GM12892 (cell line): ENCODE results near the gene LMBR1.

Source experiments
- POLR2A ChIP-seq: IDR thresholded peaks from 2 replicates; pipeline ENCODE4 v1.6.1; 2011; ENCODE audit warnings: low read depth, low read length, control low read depth
- POLR2AphosphoS5 ChIP-seq: IDR thresholded peaks from 2 replicates; pipeline ENCODE4 v1.6.1; 2011; ENCODE audit warnings: low read depth, low read length, control low read depth

GRCh38 chr7:156684251-156684650 lies 208.7 kb downstream of the LMBR1 start:
- TF ChIP-seq POLR2A (no peak), POLR2AphosphoS5 (no peak)
